ENCODE results near the gene TMEM192. TPM values are rescaled to one million over a fixed set of nuclear protein-coding genes. Genes with fewer than 3 reads are reported as not detected.
"Not testable (repeated sequence)": the region's sequence is repeated elsewhere in the genome, so short reads cannot be mapped to it uniquely, and the experiment has no call there.

The TMEM192 gene
- total RNA-seq, 1 experiment from 2014 or later, result 31.6 TPM

- Mint-ChIP-seq H3K4me3 (ENCODE audit: unreplicated experiment) (no peak overlapping the region), H3K36me3 (ENCODE audit: insufficient read depth, unreplicated experiment) (no peaks in the 10 kb centered on the region), H3K4me1 (ENCODE audit: insufficient read depth, unreplicated experiment) (peaks cover 6% of the 10 kb centered on the region), H3K27me3 (ENCODE audit: insufficient read depth, unreplicated experiment) (no peaks in the 10 kb centered on the region), H3K27ac (ENCODE audit: low read depth, unreplicated experiment) (no peak overlapping the region), H3K9me3 (ENCODE audit: unreplicated experiment) (no peaks in the 10 kb centered on the region)
- intact Hi-C loops (cut with micrococcal nuclease), result loop anchor here (5.0 kb wide), 1 partner anchor 77 kb away; the partner anchor contains the start of gene KLHL2
- ChIA-PET POLR2A (interaction anchor here (4.5 kb wide), 1 partner anchor 198 kb away, joined by 32 read pairs; the partner anchor contains the start of gene MSMO1), CTCF (interaction anchor here (0.5 to 3.4 kb wide), 22 partner anchors 8 to 360 kb away, joined by 3 to 57 read pairs (median 11); partner anchors contain the start of genes MSMO1 and TMEM192)
- TF ChIP-seq, protein P1, sequence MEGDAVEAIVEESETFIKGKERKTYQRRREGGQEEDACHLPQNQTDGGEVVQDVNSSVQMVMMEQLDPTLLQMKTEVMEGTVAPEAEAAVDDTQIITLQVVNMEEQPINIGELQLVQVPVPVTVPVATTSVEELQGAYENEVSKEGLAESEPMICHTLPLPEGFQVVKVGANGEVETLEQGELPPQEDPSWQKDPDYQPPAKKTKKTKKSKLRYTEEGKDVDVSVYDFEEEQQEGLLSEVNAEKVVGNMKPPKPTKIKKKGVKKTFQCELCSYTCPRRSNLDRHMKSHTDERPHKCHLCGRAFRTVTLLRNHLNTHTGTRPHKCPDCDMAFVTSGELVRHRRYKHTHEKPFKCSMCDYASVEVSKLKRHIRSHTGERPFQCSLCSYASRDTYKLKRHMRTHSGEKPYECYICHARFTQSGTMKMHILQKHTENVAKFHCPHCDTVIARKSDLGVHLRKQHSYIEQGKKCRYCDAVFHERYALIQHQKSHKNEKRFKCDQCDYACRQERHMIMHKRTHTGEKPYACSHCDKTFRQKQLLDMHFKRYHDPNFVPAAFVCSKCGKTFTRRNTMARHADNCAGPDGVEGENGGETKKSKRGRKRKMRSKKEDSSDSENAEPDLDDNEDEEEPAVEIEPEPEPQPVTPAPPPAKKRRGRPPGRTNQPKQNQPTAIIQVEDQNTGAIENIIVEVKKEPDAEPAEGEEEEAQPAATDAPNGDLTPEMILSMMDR (IDR thresholded peaks at IDR 0.05; ENCODE audit: unreplicated experiment), result no peak
- BruUV-seq (replicated peaks), result no TSS peak
- no peak for DNase-seq (ENCODE audit: unreplicated experiment)
Observed at GRCh38 chr4:165129924-165130323, 17.3 kb upstream of the TMEM192 start.

DNA sequence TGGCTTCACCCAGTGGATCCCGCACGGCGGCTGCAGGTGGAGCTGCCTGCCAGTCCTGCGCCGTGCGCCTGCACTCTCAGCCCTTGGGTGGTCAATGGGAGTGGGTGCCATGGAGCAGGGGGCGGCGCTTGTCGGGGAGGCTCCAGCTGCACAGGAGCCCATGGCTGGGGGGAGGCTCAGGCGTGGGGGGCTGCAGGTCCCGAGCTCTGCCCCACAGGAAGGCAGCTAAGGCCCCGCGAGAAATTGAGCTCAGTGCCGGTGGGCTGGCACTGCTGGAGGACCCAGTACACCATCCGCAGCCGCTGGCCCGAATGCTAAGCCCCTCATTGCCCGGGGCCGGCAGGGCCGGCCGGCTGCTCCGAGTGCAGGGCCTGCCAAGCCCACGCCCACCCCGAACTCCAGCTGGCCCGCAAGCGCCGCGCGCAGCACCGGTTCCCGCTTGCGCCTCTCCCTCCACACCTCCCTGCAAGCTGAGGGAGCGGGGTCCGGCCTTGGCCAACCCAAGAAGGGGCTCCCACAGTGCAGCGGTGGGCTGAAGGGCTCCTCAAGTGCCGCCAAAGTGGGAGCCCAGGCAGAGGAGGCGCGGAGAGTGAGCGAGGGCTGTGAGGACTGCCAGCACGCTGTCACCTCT is 13.3 kb upstream of the TMEM192 start:
- H3K4me3 Mint-ChIP-seq (ENCODE audit: unreplicated experiment); H3K9me3 Mint-ChIP-seq (ENCODE audit: unreplicated experiment); intact Hi-C loops (cut with micrococcal nuclease); DNase-seq (ENCODE audit: unreplicated experiment); H3K27ac Mint-ChIP-seq (ENCODE audit: low read depth, unreplicated experiment); H3K4me1 Mint-ChIP-seq (ENCODE audit: insufficient read depth, unreplicated experiment); BruUV-seq (replicated peaks); H3K36me3 Mint-ChIP-seq (ENCODE audit: insufficient read depth, unreplicated experiment); H3K27me3 Mint-ChIP-seq (ENCODE audit: insufficient read depth, unreplicated experiment): not testable (repeated sequence)
- ChIA-PET POLR2A (interaction anchor here (0.7 to 2.0 kb wide), 2 partner anchors 11 to 12 kb away, joined by 3 to 5 read pairs; no protein-coding TSS in a partner anchor), CTCF (interaction anchor here (0.6 to 1.4 kb wide), 4 partner anchors 10 to 328 kb away, joined by 3 read pairs; no protein-coding TSS in a partner anchor)

- no peaks in the 10 kb centered on the region for H3K27me3 Mint-ChIP-seq (ENCODE audit: insufficient read depth, unreplicated experiment)
- POLR2A ChIA-PET, result interaction anchor here (1.7 kb wide), 1 partner anchor 11 kb away, joined by 7 read pairs; the partner anchor contains the start of gene TMEM192
- peaks cover 5% of the 10 kb centered on the region for H3K9me3 Mint-ChIP-seq (ENCODE audit: unreplicated experiment)
- intact Hi-C loops (cut with micrococcal nuclease), result no loop called here
- no TSS peak for BruUV-seq (replicated peaks)
- no peaks in the 10 kb centered on the region for H3K36me3 Mint-ChIP-seq (ENCODE audit: insufficient read depth, unreplicated experiment)
- no peak overlapping the region for H3K4me3 Mint-ChIP-seq (ENCODE audit: unreplicated experiment)
- TF ChIP-seq, protein P1 (IDR thresholded peaks at IDR 0.05; ENCODE audit: unreplicated experiment), result no peak
- CTCF ChIA-PET, result interaction anchor here (1.4 kb wide), 1 partner anchor 21 kb away, joined by 3 read pairs; no protein-coding TSS in a partner anchor
- no peak overlapping the region for H3K27ac Mint-ChIP-seq (ENCODE audit: low read depth, unreplicated experiment)
- no peak for DNase-seq (ENCODE audit: unreplicated experiment)
- no peaks in the 10 kb centered on the region for H3K4me1 Mint-ChIP-seq (ENCODE audit: insufficient read depth, unreplicated experiment)
Observed at GRCh38 chr4:165124488-165124887, 11.8 kb upstream of the TMEM192 start.

GRCh38 chr4:165118256-165118909 is 5.7 kb upstream of the TMEM192 start:
- no peak overlapping the region for H3K27ac Mint-ChIP-seq (ENCODE audit: low read depth, unreplicated experiment)
- POLR2A ChIA-PET, result interaction anchor here (0.7 kb wide), 2 partner anchors 31 to 443 kb away, joined by 4 read pairs; no protein-coding TSS in a partner anchor
- TF ChIP-seq, protein P1 (IDR thresholded peaks at IDR 0.05; ENCODE audit: unreplicated experiment), result no peak
- no peaks in the 10 kb centered on the region for H3K27me3 Mint-ChIP-seq (ENCODE audit: insufficient read depth, unreplicated experiment)
- peaks cover 6% of the 10 kb centered on the region for H3K4me1 Mint-ChIP-seq (ENCODE audit: insufficient read depth, unreplicated experiment)
- BruUV-seq (replicated peaks), result no TSS peak
- intact Hi-C loops (cut with micrococcal nuclease), result no loop called here
- no peak for DNase-seq (ENCODE audit: unreplicated experiment)
- no peak overlapping the region for H3K4me3 Mint-ChIP-seq (ENCODE audit: unreplicated experiment)
- CTCF ChIA-PET, result interaction anchor here (2.4 kb wide), 1 partner anchor 13 kb away, joined by 13 read pairs; no protein-coding TSS in a partner anchor
- peaks cover 5% of the 10 kb centered on the region for H3K36me3 Mint-ChIP-seq (ENCODE audit: insufficient read depth, unreplicated experiment)
- peaks cover 5% of the 10 kb centered on the region for H3K9me3 Mint-ChIP-seq (ENCODE audit: unreplicated experiment)
